Measurements from ENCODE around the gene CYTH2. TPM values are rescaled to one million over a fixed set of nuclear protein-coding genes. Genes with fewer than 3 reads are reported as not detected.
A peak's percentile ranks its signal among the peaks of the same experiment; 100 is the strongest.
"Not testable (repeated sequence)": the region's sequence is repeated elsewhere in the genome, so short reads cannot be mapped to it uniquely, and the experiment has no call there.

The CYTH2 gene
- total RNA-seq, 1 donor from 2014 or later, result 67.1 TPM

GRCh38 chr19:48487544-48487943 lies 18.4 kb downstream of the CYTH2 start:
- DNase-seq (ENCODE audit: low read depth) (no peak), FAIRE-seq (no peak)
- TF ChIP-seq CTCF (IDR thresholded peaks at IDR 0.05; ENCODE audit: insufficient read depth, low read depth, low read length) (no peak), EZH2 (IDR thresholded peaks at IDR 0.05; ENCODE audit: insufficient read depth, low read length) (no peak)
- Histone ChIP-seq H3K9ac (ENCODE audit: low read length) (peak overlapping the region; percentile 23), H3K4me3 (ENCODE audit: insufficient read depth, low read depth, low read length) (no peak overlapping the region), H3K9me3 (ENCODE audit: insufficient read depth, low read depth, low read length) (no peaks in the 10 kb centered on the region), H4K20me1 (ENCODE audit: insufficient read depth, low read length) (no peaks in the 10 kb centered on the region), H3K4me2 (ENCODE audit: low read length) (peak overlapping the region; percentile 62), H3K36me3 (ENCODE audit: insufficient read depth, low read length) (no peaks in the 10 kb centered on the region), H3K79me2 (ENCODE audit: insufficient read depth, low read length) (no peaks in the 10 kb centered on the region), H2AFZ (ENCODE audit: low read depth, low read length) (no peak overlapping the region), H3K4me1 (ENCODE audit: insufficient read depth, low read length) (peaks cover 17% of the 10 kb centered on the region), H3K27me3 (ENCODE audit: insufficient read depth, low read length) (peaks cover 6% of the 10 kb centered on the region), H3K27ac (ENCODE audit: low read depth, low read length) (peak overlapping the region; percentile 28)
- H3K36me3 Mint-ChIP-seq (ENCODE audit: low read depth, unreplicated experiment), result peaks cover 4% of the 10 kb centered on the region
- H3K4me1 Mint-ChIP-seq (ENCODE audit: low read depth, unreplicated experiment), result peaks cover 8% of the 10 kb centered on the region
- H3K27me3 Mint-ChIP-seq (ENCODE audit: low read depth, unreplicated experiment), result peaks cover 6% of the 10 kb centered on the region
- H3K9me3 Mint-ChIP-seq (ENCODE audit: unreplicated experiment), result peaks cover 4% of the 10 kb centered on the region
- H3K4me3 Mint-ChIP-seq (ENCODE audit: unreplicated experiment), result no peak overlapping the region
- no peak overlapping the region for H3K27ac Mint-ChIP-seq (ENCODE audit: unreplicated experiment)

DNA sequence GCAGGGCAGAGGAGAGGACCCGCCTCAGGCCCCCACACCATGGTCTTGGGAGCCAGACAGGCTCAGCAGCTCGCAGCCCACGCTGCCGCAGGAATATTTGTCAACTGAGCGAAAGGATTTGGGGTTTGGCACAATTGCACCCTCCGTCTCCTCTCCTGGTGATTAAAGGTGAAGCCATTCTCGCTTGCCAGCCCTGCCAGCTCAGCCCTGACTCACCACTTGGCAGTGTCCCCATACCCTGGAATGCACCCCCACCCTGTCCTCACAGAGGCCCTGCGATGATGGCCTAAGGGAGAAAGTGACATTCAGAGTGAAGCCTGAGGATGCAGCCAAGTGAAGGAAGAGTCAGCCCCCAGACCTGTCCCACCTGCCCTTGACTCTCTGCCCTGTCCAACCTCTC lies 18.8 kb downstream of the CYTH2 start:
- Histone ChIP-seq H3K27me3 (ENCODE audit: insufficient read depth, low read length) (peaks cover 6% of the 10 kb centered on the region), H2AFZ (ENCODE audit: low read depth, low read length) (no peak overlapping the region), H3K9ac (ENCODE audit: low read length) (peak overlapping the region; percentile 23), H4K20me1 (ENCODE audit: insufficient read depth, low read length) (no peaks in the 10 kb centered on the region), H3K27ac (ENCODE audit: low read depth, low read length) (peak overlapping the region; percentile 28), H3K36me3 (ENCODE audit: insufficient read depth, low read length) (no peaks in the 10 kb centered on the region), H3K4me3 (ENCODE audit: insufficient read depth, low read depth, low read length) (no peak overlapping the region), H3K9me3 (ENCODE audit: insufficient read depth, low read depth, low read length) (no peaks in the 10 kb centered on the region), H3K4me2 (ENCODE audit: low read length) (peak overlapping the region; percentile 62), H3K79me2 (ENCODE audit: insufficient read depth, low read length) (no peaks in the 10 kb centered on the region), H3K4me1 (ENCODE audit: insufficient read depth, low read length) (peaks cover 17% of the 10 kb centered on the region)
- DNase-seq (ENCODE audit: low read depth) (peak; percentile 72), FAIRE-seq (peak; percentile 60)
- no peak for TF ChIP-seq EZH2 (IDR thresholded peaks at IDR 0.05; ENCODE audit: insufficient read depth, low read length)
- no peak for TF ChIP-seq CTCF (IDR thresholded peaks at IDR 0.05; ENCODE audit: insufficient read depth, low read depth, low read length)
- H3K27me3 Mint-ChIP-seq (ENCODE audit: low read depth, unreplicated experiment), result peaks cover 8% of the 10 kb centered on the region
- peaks cover 5% of the 10 kb centered on the region for H3K9me3 Mint-ChIP-seq (ENCODE audit: unreplicated experiment)
- no peak overlapping the region for H3K4me3 Mint-ChIP-seq (ENCODE audit: unreplicated experiment)
- peaks cover 9% of the 10 kb centered on the region for H3K4me1 Mint-ChIP-seq (ENCODE audit: low read depth, unreplicated experiment)
- H3K36me3 Mint-ChIP-seq (ENCODE audit: low read depth, unreplicated experiment), result peaks cover 6% of the 10 kb centered on the region
- peak overlapping the region; percentile 27 for H3K27ac Mint-ChIP-seq (ENCODE audit: unreplicated experiment)

DNA sequence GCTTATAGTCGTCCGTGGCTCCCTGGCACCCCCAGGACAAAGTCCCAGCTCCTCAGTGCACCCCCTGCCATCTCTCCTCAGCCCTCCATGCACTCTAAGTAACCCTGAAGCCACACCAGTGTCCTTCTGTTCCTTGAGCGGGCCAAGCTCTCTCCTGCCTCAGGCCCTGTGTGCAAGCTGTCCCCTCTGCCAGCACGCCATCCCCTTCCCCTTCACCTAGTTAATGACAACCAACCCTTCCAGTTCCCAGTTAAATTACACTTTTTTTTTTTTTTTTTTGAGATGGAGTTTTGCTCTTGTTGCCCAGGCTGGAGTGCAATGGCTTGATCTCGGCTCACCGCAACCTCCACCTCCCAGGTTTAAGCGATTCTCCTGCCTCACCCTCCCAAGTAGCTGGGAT lies 19.3 kb downstream of the CYTH2 start:
- not testable (repeated sequence) for H3K9me3 ChIP-seq (ENCODE audit: insufficient read depth, low read depth, low read length); H3K36me3 Mint-ChIP-seq (ENCODE audit: low read depth, unreplicated experiment); H3K27me3 Mint-ChIP-seq (ENCODE audit: low read depth, unreplicated experiment); H3K4me3 ChIP-seq (ENCODE audit: insufficient read depth, low read depth, low read length); H3K36me3 ChIP-seq (ENCODE audit: insufficient read depth, low read length); H3K4me1 Mint-ChIP-seq (ENCODE audit: low read depth, unreplicated experiment); FAIRE-seq; H3K9ac ChIP-seq (ENCODE audit: low read length); H4K20me1 ChIP-seq (ENCODE audit: insufficient read depth, low read length); H2AFZ ChIP-seq (ENCODE audit: low read depth, low read length); H3K27me3 ChIP-seq (ENCODE audit: insufficient read depth, low read length); H3K9me3 Mint-ChIP-seq (ENCODE audit: unreplicated experiment); H3K79me2 ChIP-seq (ENCODE audit: insufficient read depth, low read length); DNase-seq (ENCODE audit: low read depth)
- peak overlapping the region; percentile 62 for H3K4me2 ChIP-seq (ENCODE audit: low read length)
- Mint-ChIP-seq H3K4me3 (ENCODE audit: unreplicated experiment) (peak overlapping the region; percentile 31), H3K27ac (ENCODE audit: unreplicated experiment) (peak overlapping the region; percentile 27)
- H3K27ac ChIP-seq (ENCODE audit: low read depth, low read length), result peak overlapping the region; percentile 17
- peaks cover 17% of the 10 kb centered on the region for H3K4me1 ChIP-seq (ENCODE audit: insufficient read depth, low read length)

All from astrocyte (in vitro differentiated cells and primary cell).